Activated naive CD8-positive, alpha-beta T cell treated with anti-CD3 and anti-CD28 coated beads, Interleukin-2, amount 50 U/mL, for 16 hours (primary cell): ENCODE measurements around the gene DACH1.

ENCODE experiments used
- DNase-seq: peaks from one replicate; pipeline ENCODE4 v3.0.0-alpha.2; 2020; ENCODE audit warnings: low read depth, low spot score

The DACH1 gene

DNA sequence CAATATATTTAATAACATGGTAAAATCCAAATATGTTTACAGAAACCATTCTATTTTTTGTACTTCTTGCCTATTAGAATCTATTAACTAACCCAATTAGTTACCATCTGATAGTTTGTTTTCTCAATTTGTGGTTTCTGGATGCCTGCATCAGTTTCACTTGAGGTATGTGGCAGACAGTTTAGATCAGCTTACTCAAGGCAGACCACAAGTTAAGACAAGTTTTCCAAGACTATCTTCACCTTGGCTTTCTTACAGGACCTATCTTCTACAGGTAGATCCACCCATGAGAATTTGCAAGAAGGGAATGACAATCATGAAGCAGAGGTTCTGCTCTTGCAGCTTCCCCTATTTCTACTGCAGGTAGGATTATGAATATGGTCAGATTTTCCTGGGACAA is 458.6 kb downstream of the DACH1 start:
- no peak for DNase-seq

- no peak for DNase-seq
Measured at GRCh38 chr13:71399631-71400215, 467.3 kb downstream of the DACH1 start.

GRCh38 chr13:71396149-71396548 is 470.9 kb downstream of the DACH1 start:
- no peak for DNase-seq

DNA sequence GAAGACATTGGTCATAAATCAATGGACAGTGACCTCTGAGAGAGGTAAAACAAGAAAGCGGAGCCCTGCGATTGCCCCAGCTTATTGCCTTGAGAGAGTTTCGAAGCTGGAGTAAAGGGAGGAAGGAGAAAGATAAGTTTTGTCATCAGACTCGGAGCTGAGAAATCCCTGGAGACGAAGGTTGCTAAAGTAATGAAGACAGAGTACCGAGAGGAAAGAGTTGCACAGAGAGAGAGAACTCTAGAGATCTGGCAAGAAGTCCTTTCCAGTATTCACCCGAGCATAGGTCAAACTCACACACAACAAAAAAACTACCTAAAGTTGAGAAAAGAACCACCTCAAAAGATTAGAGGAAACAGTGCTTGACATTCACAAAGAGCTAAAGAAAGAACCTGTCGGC is 472.0 kb downstream of the DACH1 start:
- DNase-seq = no peak

DNA sequence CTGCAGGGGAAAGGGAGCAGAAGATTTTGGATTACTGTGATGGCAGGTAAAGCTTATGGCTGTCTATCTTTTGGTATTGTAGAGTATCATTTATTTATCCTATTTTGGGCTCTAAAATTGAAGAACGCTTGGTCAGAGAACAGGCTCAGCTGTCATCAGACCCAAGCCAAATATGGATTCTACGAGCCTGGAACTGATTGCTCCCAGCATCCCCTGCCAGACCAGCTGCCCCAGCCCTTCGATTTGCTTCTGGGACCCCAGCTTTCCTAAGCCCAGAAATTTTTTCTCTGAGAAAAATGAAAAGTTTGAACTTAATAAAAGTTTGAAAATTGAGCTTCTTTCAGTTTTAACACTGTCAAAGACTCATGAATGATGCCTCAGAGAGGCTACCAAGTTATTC is 472.8 kb downstream of the DACH1 start:
- no peak for DNase-seq
